Measurements from ENCODE around the gene INPP4A. TPM values are rescaled to one million over a fixed set of nuclear protein-coding genes. Genes with fewer than 3 reads are reported as not detected.

INPP4A gene
- total and polyA plus RNA-seq, 2 of the 13 experiments (the other 11 are each of a cell fraction or from before 2014, with no cell fraction given), result 10.1 to 10.9 TPM

DNA sequence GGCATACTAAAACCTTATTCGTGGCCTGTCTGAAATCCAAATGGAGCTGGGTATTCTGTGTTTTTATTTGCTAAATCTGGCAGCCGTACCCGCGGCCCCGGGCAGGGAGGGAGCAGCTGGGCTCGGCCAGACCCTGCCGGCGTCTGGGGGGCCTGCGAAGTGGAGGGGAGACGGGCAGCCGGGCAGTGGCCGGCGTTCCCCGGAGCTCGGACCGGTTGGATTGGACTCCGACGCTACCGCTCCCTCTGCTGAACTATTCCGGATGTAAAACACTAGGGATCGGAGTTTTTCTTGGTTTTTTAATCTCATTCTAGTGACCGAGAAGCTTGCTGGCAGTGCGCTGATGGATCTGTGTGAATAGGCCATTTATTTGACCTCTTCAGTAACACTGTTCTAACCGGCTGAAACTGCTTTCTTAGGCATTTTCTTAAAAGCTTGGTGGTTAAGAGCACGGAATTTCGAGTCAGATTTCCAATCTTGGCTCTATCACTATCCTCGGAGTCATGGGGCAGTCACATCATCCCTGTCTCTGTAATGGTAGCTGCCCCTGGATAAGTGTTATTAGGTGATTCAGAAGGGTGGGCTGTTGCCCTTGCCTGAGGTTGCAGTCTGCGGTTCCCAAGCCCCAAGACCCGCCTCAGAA is 164.4 kb downstream of the INPP4A start (continued):
- TF ChIP-seq ELF4 (CRISPR knock-in tag; IDR thresholded peaks at IDR 0.05; ENCODE audit: borderline replicate concordance) (0 out of 2 replicates have a peak, but pooled peaks have one; percentile 55), SMYD3 (CRISPR knock-in tag; IDR thresholded peaks at IDR 0.05) (no peak), KDM3A (CRISPR knock-in tag; IDR thresholded peaks at IDR 0.05; ENCODE audit: low read depth) (no peak), ZNF232 (CRISPR knock-in tag; IDR thresholded peaks at IDR 0.05; ENCODE audit: borderline replicate concordance) (0 out of 2 replicates have a peak, but pooled peaks have one; percentile 8), ZNF354B (CRISPR knock-in tag; IDR thresholded peaks at IDR 0.05) (peak; percentile 45; the same call in 1 of the 2 replicates), ZFYVE20 (CRISPR knock-in tag; IDR thresholded peaks at IDR 0.05; ENCODE audit: borderline replicate concordance, low read depth) (0 out of 2 replicates have a peak, but pooled peaks have one; percentile 9), ZSCAN9 (CRISPR knock-in tag; IDR thresholded peaks at IDR 0.05; ENCODE audit: borderline replicate concordance) (peak; percentile 1; the same call in 1 of the 2 replicates), ZNF577 (CRISPR knock-in tag; IDR thresholded peaks at IDR 0.05; ENCODE audit: borderline replicate concordance, low read depth) (0 out of 2 replicates have a peak, but pooled peaks have one; percentile 77), ZBTB1 (CRISPR knock-in tag; IDR thresholded peaks at IDR 0.05; ENCODE audit: borderline replicate concordance) (0 out of 2 replicates have a peak, but pooled peaks have one; percentile 36), ZNF235 (CRISPR knock-in tag; IDR thresholded peaks at IDR 0.05; ENCODE audit: borderline replicate concordance) (0 out of 2 replicates have a peak, but pooled peaks have one; percentile 15), AKAP8 (CRISPR knock-in tag; IDR thresholded peaks at IDR 0.05) (0 out of 2 replicates have a peak, but pooled peaks have one; percentile 5), PAF1 (CRISPR knock-in tag; IDR thresholded peaks at IDR 0.05) (no peak)
- TF ChIP-seq, protein P1, sequence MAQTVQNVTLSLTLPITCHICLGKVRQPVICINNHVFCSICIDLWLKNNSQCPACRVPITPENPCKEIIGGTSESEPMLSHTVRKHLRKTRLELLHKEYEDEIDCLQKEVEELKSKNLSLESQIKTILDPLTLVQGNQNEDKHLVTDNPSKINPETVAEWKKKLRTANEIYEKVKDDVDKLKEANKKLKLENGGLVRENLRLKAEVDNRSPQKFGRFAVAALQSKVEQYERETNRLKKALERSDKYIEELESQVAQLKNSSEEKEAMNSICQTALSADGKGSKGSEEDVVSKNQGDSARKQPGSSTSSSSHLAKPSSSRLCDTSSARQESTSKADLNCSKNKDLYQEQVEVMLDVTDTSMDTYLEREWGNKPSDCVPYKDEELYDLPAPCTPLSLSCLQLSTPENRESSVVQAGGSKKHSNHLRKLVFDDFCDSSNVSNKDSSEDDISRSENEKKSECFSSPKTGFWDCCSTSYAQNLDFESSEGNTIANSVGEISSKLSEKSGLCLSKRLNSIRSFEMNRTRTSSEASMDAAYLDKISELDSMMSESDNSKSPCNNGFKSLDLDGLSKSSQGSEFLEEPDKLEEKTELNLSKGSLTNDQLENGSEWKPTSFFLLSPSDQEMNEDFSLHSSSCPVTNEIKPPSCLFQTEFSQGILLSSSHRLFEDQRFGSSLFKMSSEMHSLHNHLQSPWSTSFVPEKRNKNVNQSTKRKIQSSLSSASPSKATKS (CRISPR knock-in tag; IDR thresholded peaks at IDR 0.05), result 0 out of 2 replicates have a peak, but pooled peaks have one; percentile 9
- TF ChIP-seq, protein P2, sequence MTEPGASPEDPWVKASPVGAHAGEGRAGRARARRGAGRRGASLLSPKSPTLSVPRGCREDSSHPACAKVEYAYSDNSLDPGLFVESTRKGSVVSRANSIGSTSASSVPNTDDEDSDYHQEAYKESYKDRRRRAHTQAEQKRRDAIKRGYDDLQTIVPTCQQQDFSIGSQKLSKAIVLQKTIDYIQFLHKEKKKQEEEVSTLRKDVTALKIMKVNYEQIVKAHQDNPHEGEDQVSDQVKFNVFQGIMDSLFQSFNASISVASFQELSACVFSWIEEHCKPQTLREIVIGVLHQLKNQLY (CRISPR knock-in tag; IDR thresholded peaks at IDR 0.05), result no peak
- TF ChIP-seq, protein P3, sequence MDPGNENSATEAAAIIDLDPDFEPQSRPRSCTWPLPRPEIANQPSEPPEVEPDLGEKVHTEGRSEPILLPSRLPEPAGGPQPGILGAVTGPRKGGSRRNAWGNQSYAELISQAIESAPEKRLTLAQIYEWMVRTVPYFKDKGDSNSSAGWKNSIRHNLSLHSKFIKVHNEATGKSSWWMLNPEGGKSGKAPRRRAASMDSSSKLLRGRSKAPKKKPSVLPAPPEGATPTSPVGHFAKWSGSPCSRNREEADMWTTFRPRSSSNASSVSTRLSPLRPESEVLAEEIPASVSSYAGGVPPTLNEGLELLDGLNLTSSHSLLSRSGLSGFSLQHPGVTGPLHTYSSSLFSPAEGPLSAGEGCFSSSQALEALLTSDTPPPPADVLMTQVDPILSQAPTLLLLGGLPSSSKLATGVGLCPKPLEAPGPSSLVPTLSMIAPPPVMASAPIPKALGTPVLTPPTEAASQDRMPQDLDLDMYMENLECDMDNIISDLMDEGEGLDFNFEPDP (CRISPR knock-in tag; conservative IDR thresholded peaks at IDR 0.05), result 0 out of 2 replicates have a peak, but pooled peaks have one; percentile 91
- TF ChIP-seq, protein P4, sequence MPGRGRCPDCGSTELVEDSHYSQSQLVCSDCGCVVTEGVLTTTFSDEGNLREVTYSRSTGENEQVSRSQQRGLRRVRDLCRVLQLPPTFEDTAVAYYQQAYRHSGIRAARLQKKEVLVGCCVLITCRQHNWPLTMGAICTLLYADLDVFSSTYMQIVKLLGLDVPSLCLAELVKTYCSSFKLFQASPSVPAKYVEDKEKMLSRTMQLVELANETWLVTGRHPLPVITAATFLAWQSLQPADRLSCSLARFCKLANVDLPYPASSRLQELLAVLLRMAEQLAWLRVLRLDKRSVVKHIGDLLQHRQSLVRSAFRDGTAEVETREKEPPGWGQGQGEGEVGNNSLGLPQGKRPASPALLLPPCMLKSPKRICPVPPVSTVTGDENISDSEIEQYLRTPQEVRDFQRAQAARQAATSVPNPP (CRISPR knock-in tag; IDR thresholded peaks at IDR 0.05), result 0 out of 2 replicates have a peak, but pooled peaks have one; percentile 38
- TF ChIP-seq, protein P5, sequence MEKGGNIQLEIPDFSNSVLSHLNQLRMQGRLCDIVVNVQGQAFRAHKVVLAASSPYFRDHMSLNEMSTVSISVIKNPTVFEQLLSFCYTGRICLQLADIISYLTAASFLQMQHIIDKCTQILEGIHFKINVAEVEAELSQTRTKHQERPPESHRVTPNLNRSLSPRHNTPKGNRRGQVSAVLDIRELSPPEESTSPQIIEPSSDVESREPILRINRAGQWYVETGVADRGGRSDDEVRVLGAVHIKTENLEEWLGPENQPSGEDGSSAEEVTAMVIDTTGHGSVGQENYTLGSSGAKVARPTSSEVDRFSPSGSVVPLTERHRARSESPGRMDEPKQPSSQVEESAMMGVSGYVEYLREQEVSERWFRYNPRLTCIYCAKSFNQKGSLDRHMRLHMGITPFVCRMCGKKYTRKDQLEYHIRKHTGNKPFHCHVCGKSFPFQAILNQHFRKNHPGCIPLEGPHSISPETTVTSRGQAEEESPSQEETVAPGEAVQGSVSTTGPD (CRISPR knock-in tag; IDR thresholded peaks at IDR 0.05), result 0 out of 2 replicates have a peak, but pooled peaks have one; percentile 61
- TF ChIP-seq, protein P6, sequence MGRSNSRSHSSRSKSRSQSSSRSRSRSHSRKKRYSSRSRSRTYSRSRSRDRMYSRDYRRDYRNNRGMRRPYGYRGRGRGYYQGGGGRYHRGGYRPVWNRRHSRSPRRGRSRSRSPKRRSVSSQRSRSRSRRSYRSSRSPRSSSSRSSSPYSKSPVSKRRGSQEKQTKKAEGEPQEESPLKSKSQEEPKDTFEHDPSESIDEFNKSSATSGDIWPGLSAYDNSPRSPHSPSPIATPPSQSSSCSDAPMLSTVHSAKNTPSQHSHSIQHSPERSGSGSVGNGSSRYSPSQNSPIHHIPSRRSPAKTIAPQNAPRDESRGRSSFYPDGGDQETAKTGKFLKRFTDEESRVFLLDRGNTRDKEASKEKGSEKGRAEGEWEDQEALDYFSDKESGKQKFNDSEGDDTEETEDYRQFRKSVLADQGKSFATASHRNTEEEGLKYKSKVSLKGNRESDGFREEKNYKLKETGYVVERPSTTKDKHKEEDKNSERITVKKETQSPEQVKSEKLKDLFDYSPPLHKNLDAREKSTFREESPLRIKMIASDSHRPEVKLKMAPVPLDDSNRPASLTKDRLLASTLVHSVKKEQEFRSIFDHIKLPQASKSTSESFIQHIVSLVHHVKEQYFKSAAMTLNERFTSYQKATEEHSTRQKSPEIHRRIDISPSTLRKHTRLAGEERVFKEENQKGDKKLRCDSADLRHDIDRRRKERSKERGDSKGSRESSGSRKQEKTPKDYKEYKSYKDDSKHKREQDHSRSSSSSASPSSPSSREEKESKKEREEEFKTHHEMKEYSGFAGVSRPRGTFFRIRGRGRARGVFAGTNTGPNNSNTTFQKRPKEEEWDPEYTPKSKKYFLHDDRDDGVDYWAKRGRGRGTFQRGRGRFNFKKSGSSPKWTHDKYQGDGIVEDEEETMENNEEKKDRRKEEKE (IDR thresholded peaks at IDR 0.05), result no peak
